Liver (tissue), 9 donors: Measurements from ENCODE around the gene ATP10B. TPM values are rescaled to one million over a fixed set of nuclear protein-coding genes. Genes with fewer than 3 reads are reported as not detected.

Experiments used
- DNase-seq: peaks from one replicate; pipeline ENCODE4 v3.0.0-alpha.2; 2017; ENCODE audit warnings: low spot score
- H3K27ac ChIP-seq, 2 donors: one replicate each; pipeline ENCODE4 v1.7.0; 2013; ENCODE audit warnings: inconsistent platforms in 2 of 2, low read length in 2 of 2, control low read depth in 1 of 2, low read depth in 1 of 2, mild to moderate bottlenecking in 1 of 2
- H3K27me3 ChIP-seq, 4 donors: one replicate each; pipeline versions ENCODE4 v1.6.1 to v1.7.0; 2013; ENCODE audit warnings: low read length in 3 of 4, inconsistent platforms in 1 of 4, mild to moderate bottlenecking in 1 of 4, moderate library complexity in 1 of 4; ENCODE audit not compliant: control insufficient read depth in 4 of 4, insufficient read depth in 4 of 4
- H3K36me3 ChIP-seq, 4 donors: one replicate each; pipeline versions ENCODE4 v1.6.1 to v1.7.0; 2013; ENCODE audit warnings: low read length in 3 of 4, mild to moderate bottlenecking in 3 of 4, low read depth in 1 of 4, moderate library complexity in 1 of 4; ENCODE audit not compliant: control insufficient read depth in 4 of 4, insufficient read depth in 3 of 4
- H3K4me1 ChIP-seq, 4 donors: one replicate each; pipeline versions ENCODE4 v1.6.1 to v1.7.0; 2013; ENCODE audit warnings: low read length in 3 of 4, mild to moderate bottlenecking in 3 of 4, moderate library complexity in 1 of 4; ENCODE audit not compliant: control insufficient read depth in 4 of 4, insufficient read depth in 4 of 4
- H3K4me3 ChIP-seq, 3 donors: one replicate each; pipeline versions ENCODE4 v1.6.1 to v1.7.0; 2013; ENCODE audit warnings: low read length in 3 of 3, control low read depth in 1 of 3, low read depth in 1 of 3, mild to moderate bottlenecking in 1 of 3
- H3K9ac ChIP-seq, 2 donors: one replicate each; pipeline ENCODE4 v1.7.0; 2013; ENCODE audit warnings: low read length in 2 of 2, mild to moderate bottlenecking in 2 of 2, moderate library complexity in 2 of 2, control low read depth in 1 of 2, low read depth in 1 of 2
- H3K9me3 ChIP-seq, 4 donors: one replicate each; pipeline versions ENCODE4 v1.6.1 to v1.7.0; 2013; ENCODE audit warnings: low read length in 3 of 4; ENCODE audit not compliant: control insufficient read depth in 4 of 4
- ATF3 ChIP-seq: IDR thresholded peaks from 2 replicates; pipeline ENCODE4 v1.6.1; 2016; ENCODE audit warnings: antibody characterized with exemption
- EGR1 ChIP-seq, 2 donors: IDR thresholded peaks; 2 replicates each; pipeline ENCODE4 v1.6.1; 2016 to 2018; ENCODE audit warnings: antibody characterized with exemption in 2 of 2, low read depth in 2 of 2
- FOXA1 ChIP-seq: IDR thresholded peaks from 2 replicates; pipeline ENCODE4 v1.6.1; 2016; ENCODE audit warnings: antibody characterized with exemption
- FOXA2 ChIP-seq: IDR thresholded peaks from 2 replicates; pipeline ENCODE4 v1.6.1; 2016; ENCODE audit warnings: antibody characterized with exemption
- GABPA ChIP-seq, 2 donors: IDR thresholded peaks in 1 of 2; conservative IDR thresholded peaks in 1 of 2; 2 replicates each; pipeline ENCODE4 v1.6.1; 2016; ENCODE audit warnings: antibody characterized with exemption in 2 of 2, mild to moderate bottlenecking in 1 of 2, moderate library complexity in 1 of 2
- HNF4A ChIP-seq, 2 donors: conservative IDR thresholded peaks; 2 replicates each; pipeline ENCODE4 v1.6.1; 2016; ENCODE audit warnings: antibody characterized with exemption in 2 of 2, mild to moderate bottlenecking in 2 of 2
- HNF4G ChIP-seq: IDR thresholded peaks from 2 replicates; pipeline ENCODE4 v1.6.1; 2016; ENCODE audit warnings: antibody characterized with exemption
- JUND ChIP-seq, 2 donors: IDR thresholded peaks; 2 replicates each; pipeline ENCODE4 v1.6.1; 2016; ENCODE audit warnings: antibody characterized with exemption in 2 of 2
- NR2F2 ChIP-seq: IDR thresholded peaks from 2 replicates; pipeline ENCODE4 v1.6.1; 2016; ENCODE audit warnings: antibody characterized with exemption
- RAD21 ChIP-seq, 2 donors: IDR thresholded peaks; 2 replicates each; pipeline ENCODE4 v1.6.1; 2016; ENCODE audit warnings: antibody characterized with exemption in 2 of 2, mild to moderate bottlenecking in 2 of 2
- REST ChIP-seq: IDR thresholded peaks from 2 replicates; pipeline ENCODE4 v1.6.1; 2016; ENCODE audit warnings: antibody characterized with exemption, mild to moderate bottlenecking
- SP1 ChIP-seq: IDR thresholded peaks from 2 replicates; pipeline ENCODE4 v1.6.1; 2018; ENCODE audit warnings: antibody characterized with exemption, mild to moderate bottlenecking
- TAF1 ChIP-seq: conservative IDR thresholded peaks from 2 replicates; pipeline ENCODE4 v1.6.1; 2016; ENCODE audit warnings: antibody characterized with exemption, mild to moderate bottlenecking
- YY1 ChIP-seq: IDR thresholded peaks from 2 replicates; pipeline ENCODE4 v1.6.1; 2016; ENCODE audit warnings: antibody characterized with exemption, mild to moderate bottlenecking
- ZBTB33 ChIP-seq: IDR thresholded peaks from 2 replicates; pipeline ENCODE4 v1.6.1; 2016; ENCODE audit warnings: antibody characterized with exemption
- WGBS: extraction: QIAGEN DNeasy Blood & Tissue Kit; methylation state at CpG from one replicate; pipeline ENCODE4 v1.1.7; 2013; 5-methylcytosine and 5-hydroxymethylcytosine counted together
- polyA plus RNA-seq, 2 donors: library from polyadenylated mRNA; stranded (reverse) in 1 of 2; unstranded in 1 of 2; fragments of 200-250 nt in 1 of 2; fragments of >200 nt in 1 of 2; fragmentation: Nextera tagmentation in 1 of 2; extraction: Ambion mirVana in 1 of 2; gene quantifications; one replicate each; pipeline versions ENCODE4 v1.2.1 to v1.2.3, GENCODE V29; 2013 to 2015
- total RNA-seq, 2 donors: library from RNA; depleted of rRNA; stranded (reverse); fragments of >200 nt; gene quantifications; one replicate each; pipeline ENCODE4 v1.2.3, GENCODE V29; 2014
- TF ChIP-seq, protein P1 (sequence below): fragments of 150-350 bp; IDR thresholded peaks from 2 replicates; pipeline ENCODE4 v1.5.1; 2017; ENCODE audit warnings: improper control_type of control experiment, low read depth, low read length; ENCODE audit not compliant: missing input control
- TF ChIP-seq, protein P2 (sequence below): IDR thresholded peaks from 2 replicates; pipeline ENCODE4 v1.6.1; 2016; ENCODE audit warnings: antibody characterized with exemption
- donor health status: healthy.
- donor health status: healthy.
- donor health status: healthy.
- donor health status: healthy.
- donor health status: healthy.

Gene ATP10B
- total and polyA plus RNA-seq, 4 donors, result 0.05 to 0.67 (median 0.05) TPM; not detected in 1

GRCh38 chr5:160605266-160605665 is 246.7 kb downstream of the ATP10B start (continued):
- no peak for TF ChIP-seq ZBTB33

DNA sequence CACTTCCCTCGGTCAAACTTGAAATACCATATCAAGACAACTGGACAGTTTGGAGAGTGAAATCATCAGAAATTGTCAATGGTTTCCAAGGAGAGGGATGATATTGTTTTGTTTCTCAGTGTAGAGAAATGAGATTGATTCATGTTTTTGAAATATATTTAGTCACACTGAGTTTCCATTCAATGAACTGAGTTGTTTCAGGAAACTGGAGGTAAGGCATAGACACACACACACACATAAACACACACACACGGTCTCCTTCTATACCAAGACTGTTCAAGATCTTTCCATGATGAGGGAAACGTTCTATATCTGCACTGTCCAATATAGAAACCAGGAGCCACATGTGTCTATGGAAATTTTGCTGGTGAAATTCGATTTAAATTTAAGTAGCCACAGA is 247.5 kb downstream of the ATP10B start:
- Histone ChIP-seq H3K27me3 (no peaks in the 10 kb centered on the region), H3K4me3 (no peak overlapping the region), H3K9ac (no peak overlapping the region), H3K36me3 (no peaks in the 10 kb centered on the region), H3K27ac (no peak overlapping the region), H3K4me1 (no peaks in the 10 kb centered on the region), H3K9me3 (no peaks in the 10 kb centered on the region)
- DNase-seq, result no peak
- TF ChIP-seq FOXA1 (no peak), HNF4G (no peak), ATF3 (no peak), EGR1 (IDR thresholded peaks at IDR 0.05; ENCODE audit: low read depth in 2 of 2) (no peak)
- WGBS, result 62% methylated on average over 4 of the region's 4 CpGs

GRCh38 chr5:160602744-160603143 is 249.3 kb downstream of the ATP10B start:
- DNase-seq, result no peak
- no peaks in the 10 kb centered on the region for H3K9me3 ChIP-seq
- 94% methylated on average over 4 of the region's 4 CpGs for WGBS
- TF ChIP-seq GABPA (IDR thresholded peaks at IDR 0.05 in 1 of 2, conservative IDR thresholded peaks at IDR 0.05 in 1 of 2) (no peak), ATF3 (no peak), EGR1 (IDR thresholded peaks at IDR 0.05; ENCODE audit: low read depth in 2 of 2) (no peak), YY1 (no peak), ZBTB33 (no peak), TAF1 (no peak), RAD21 (IDR thresholded peaks at IDR 0.05) (no peak), JUND (IDR thresholded peaks at IDR 0.05) (no peak), HNF4A (conservative IDR thresholded peaks at IDR 0.05) (no peak), SP1 (no peak), HNF4G (no peak), REST (no peak), FOXA2 (no peak), NR2F2 (no peak)
- TF ChIP-seq, protein P1, sequence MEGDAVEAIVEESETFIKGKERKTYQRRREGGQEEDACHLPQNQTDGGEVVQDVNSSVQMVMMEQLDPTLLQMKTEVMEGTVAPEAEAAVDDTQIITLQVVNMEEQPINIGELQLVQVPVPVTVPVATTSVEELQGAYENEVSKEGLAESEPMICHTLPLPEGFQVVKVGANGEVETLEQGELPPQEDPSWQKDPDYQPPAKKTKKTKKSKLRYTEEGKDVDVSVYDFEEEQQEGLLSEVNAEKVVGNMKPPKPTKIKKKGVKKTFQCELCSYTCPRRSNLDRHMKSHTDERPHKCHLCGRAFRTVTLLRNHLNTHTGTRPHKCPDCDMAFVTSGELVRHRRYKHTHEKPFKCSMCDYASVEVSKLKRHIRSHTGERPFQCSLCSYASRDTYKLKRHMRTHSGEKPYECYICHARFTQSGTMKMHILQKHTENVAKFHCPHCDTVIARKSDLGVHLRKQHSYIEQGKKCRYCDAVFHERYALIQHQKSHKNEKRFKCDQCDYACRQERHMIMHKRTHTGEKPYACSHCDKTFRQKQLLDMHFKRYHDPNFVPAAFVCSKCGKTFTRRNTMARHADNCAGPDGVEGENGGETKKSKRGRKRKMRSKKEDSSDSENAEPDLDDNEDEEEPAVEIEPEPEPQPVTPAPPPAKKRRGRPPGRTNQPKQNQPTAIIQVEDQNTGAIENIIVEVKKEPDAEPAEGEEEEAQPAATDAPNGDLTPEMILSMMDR, result no peak
- TF ChIP-seq, protein P2, sequence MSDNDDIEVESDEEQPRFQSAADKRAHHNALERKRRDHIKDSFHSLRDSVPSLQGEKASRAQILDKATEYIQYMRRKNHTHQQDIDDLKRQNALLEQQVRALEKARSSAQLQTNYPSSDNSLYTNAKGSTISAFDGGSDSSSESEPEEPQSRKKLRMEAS, result no peak
- no peak overlapping the region for H3K9ac ChIP-seq
- H3K27ac ChIP-seq, result no peak overlapping the region
- H3K4me3 ChIP-seq, result no peak overlapping the region
- H3K4me1 ChIP-seq, result no peaks in the 10 kb centered on the region
- no peaks in the 10 kb centered on the region for H3K27me3 ChIP-seq
- no peaks in the 10 kb centered on the region for H3K36me3 ChIP-seq
